Endothelial cell (in vitro differentiated cells): ENCODE measurements around the gene VTI1B. TPM values are rescaled to one million over a fixed set of nuclear protein-coding genes. Genes with fewer than 3 reads are reported as not detected.
"Not testable (repeated sequence)": the region's sequence is repeated elsewhere in the genome, so short reads cannot be mapped to it uniquely, and the experiment has no call there.

Source experiments
- DNase-seq: peaks from one replicate; pipeline ENCODE4 v3.0.0; 2021; ENCODE audit warnings: low spot score
- H3K27ac Mint-ChIP-seq: one replicate; pipeline ENCODE4 v1.8.0; 2021; ENCODE audit warnings: mixed read lengths, inconsistent platforms; ENCODE audit not compliant: unreplicated experiment
- H3K27me3 Mint-ChIP-seq: one replicate; pipeline ENCODE4 v1.8.0; 2021; ENCODE audit warnings: mild to moderate bottlenecking, moderate library complexity, mixed read lengths, inconsistent platforms; ENCODE audit not compliant: unreplicated experiment
- H3K36me3 Mint-ChIP-seq: one replicate; pipeline ENCODE4 v1.8.0; 2021; ENCODE audit warnings: mild to moderate bottlenecking, low read depth, mixed read lengths, inconsistent platforms; ENCODE audit not compliant: unreplicated experiment
- H3K4me1 Mint-ChIP-seq: one replicate; pipeline ENCODE4 v1.8.0; 2021; ENCODE audit warnings: mild to moderate bottlenecking, mixed read lengths, inconsistent platforms; ENCODE audit not compliant: unreplicated experiment
- H3K4me3 Mint-ChIP-seq: one replicate; pipeline ENCODE4 v1.8.0; 2021; ENCODE audit warnings: mild to moderate bottlenecking, mixed read lengths, inconsistent platforms; ENCODE audit not compliant: unreplicated experiment
- H3K9me3 Mint-ChIP-seq: one replicate; pipeline ENCODE4 v1.8.0; 2021; ENCODE audit warnings: mixed read lengths, inconsistent platforms; ENCODE audit not compliant: unreplicated experiment
- CTCF ChIP-seq: fragments of 200-600 bp; sonication (generic); IDR thresholded peaks from one replicate; pipeline ENCODE4 v1.5.0; 2021; ENCODE audit warnings: antibody characterized with exemption; ENCODE audit not compliant: unreplicated experiment
- total RNA-seq: library from RNA; stranded (reverse); fragmentation: NEBNext Ultra II Directional; extraction: Animal tissue kit (Norgen Biotek cat#: 25700); gene quantifications from one replicate; pipeline ENCODE4 v1.2.1, GENCODE V29; 2021; ENCODE audit not compliant: unreplicated experiment

The VTI1B gene
- total RNA-seq, 1 donor from 2014 or later, result 87.9 TPM

DNA sequence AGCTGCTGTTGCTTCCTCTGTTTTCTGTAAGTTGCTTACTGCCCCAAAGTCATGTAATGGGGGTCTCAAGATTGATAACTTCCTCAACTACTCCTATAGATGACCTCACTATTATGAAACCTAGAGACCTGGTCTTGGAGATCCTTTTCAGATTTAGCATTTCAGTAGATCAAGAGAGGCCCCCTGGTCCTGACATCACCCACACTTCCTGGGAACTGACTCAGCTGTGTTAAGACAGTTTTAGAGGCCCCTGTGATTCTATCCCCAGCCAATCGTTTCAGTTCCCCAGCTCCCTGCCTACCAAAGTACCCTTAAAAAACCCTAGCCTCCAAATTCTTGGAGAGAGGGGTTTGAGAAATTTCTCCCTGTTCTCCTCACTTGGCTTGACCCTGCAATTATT lies 63.9 kb downstream of the VTI1B start:
- TF ChIP-seq CTCF, result no peak
- Mint-ChIP-seq H3K27ac (no peak overlapping the region), H3K27me3 (peaks cover 5% of the 10 kb centered on the region), H3K4me1 (no peaks in the 10 kb centered on the region), H3K4me3 (no peak overlapping the region), H3K9me3 (no peaks in the 10 kb centered on the region), H3K36me3 (no peaks in the 10 kb centered on the region)
- no peak for DNase-seq

- TF ChIP-seq CTCF, result no peak
- Mint-ChIP-seq H3K27me3 (peaks cover 5% of the 10 kb centered on the region), H3K36me3 (no peaks in the 10 kb centered on the region), H3K9me3 (no peaks in the 10 kb centered on the region), H3K4me3 (no peak overlapping the region), H3K4me1 (no peaks in the 10 kb centered on the region), H3K27ac (no peak overlapping the region)
- DNase-seq, result no peak
Measured at GRCh38 chr14:67609642-67610310, 64.7 kb downstream of the VTI1B start.

- Mint-ChIP-seq H3K9me3 (no peaks in the 10 kb centered on the region), H3K27ac (no peak overlapping the region), H3K36me3 (no peaks in the 10 kb centered on the region), H3K4me3 (no peak overlapping the region), H3K27me3 (peaks cover 2% of the 10 kb centered on the region), H3K4me1 (no peaks in the 10 kb centered on the region)
- DNase-seq, result no peak
- TF ChIP-seq CTCF, result no peak
Measured at GRCh38 chr14:67607646-67608045, 66.8 kb downstream of the VTI1B start.

- H3K4me3 Mint-ChIP-seq, result no peak overlapping the region
- no peaks in the 10 kb centered on the region for H3K9me3 Mint-ChIP-seq
- no peak for TF ChIP-seq CTCF
- no peak overlapping the region for H3K27ac Mint-ChIP-seq
- DNase-seq, result no peak
- H3K4me1 Mint-ChIP-seq, result peaks cover 6% of the 10 kb centered on the region
- H3K36me3 Mint-ChIP-seq, result peaks cover 6% of the 10 kb centered on the region
- peaks cover 1% of the 10 kb centered on the region for H3K27me3 Mint-ChIP-seq
Measured at GRCh38 chr14:67602995-67603545, 71.4 kb downstream of the VTI1B start.

GRCh38 chr14:67602076-67602475 lies 72.4 kb downstream of the VTI1B start:
- Mint-ChIP-seq H3K27me3 (peaks cover 1% of the 10 kb centered on the region), H3K4me1 (peaks cover 6% of the 10 kb centered on the region), H3K4me3 (no peak overlapping the region), H3K9me3 (no peaks in the 10 kb centered on the region), H3K27ac (no peak overlapping the region), H3K36me3 (peaks cover 6% of the 10 kb centered on the region)
- no peak for TF ChIP-seq CTCF
- no peak for DNase-seq

GRCh38 chr14:67600562-67600974 lies 73.9 kb downstream of the VTI1B start:
- H3K36me3 Mint-ChIP-seq, H3K4me1 Mint-ChIP-seq, H3K27me3 Mint-ChIP-seq, H3K27ac Mint-ChIP-seq, DNase-seq, H3K9me3 Mint-ChIP-seq: not testable (repeated sequence)
- peak overlapping the region; percentile 98 for H3K4me3 Mint-ChIP-seq
